ENCODE data around the gene NUDT22.

Gene NUDT22

DNA sequence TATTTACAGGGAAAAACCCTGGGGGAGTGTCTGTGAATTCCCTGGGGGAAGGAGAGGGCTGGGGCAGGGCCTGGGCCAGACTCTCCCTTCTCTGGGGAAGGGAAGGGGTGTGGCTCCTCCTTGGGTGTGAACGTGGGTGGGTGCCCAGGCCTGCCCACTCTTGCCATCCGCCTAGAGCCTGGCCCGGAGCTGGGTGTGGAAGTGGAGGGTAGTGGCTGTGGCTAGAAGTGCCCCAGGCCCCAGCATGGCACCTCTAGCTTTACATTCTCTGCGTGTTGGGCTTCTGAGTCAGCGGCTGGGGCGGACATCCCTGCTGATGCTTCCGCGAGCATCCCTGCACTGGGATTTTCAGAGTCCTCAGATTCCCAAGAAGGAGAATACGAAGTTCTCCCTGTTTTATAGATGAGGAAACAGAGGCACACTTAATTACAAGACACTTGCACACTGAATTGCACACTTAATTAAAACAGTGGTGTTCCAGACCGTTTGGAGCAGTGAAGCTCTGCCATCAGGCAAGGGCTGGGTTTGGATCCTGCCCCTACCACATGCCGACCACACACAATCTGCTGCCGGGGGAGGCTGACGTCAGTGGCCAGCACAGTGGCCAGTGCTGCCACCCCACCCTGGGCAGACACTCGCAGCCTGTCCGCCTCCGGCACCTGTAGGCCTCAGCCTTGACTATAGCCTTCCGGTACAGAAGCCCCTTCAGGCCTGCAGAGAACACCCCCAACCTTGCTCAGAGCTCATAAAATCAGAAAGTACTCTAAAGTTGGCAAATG lies 50.8 kb downstream of the NUDT22 start:
- no peak overlapping the region for H3K27ac ChIP-seq
- no peak overlapping the region for H3K4me3 ChIP-seq
- DNase-seq, result no peak
- TF ChIP-seq, protein P1, sequence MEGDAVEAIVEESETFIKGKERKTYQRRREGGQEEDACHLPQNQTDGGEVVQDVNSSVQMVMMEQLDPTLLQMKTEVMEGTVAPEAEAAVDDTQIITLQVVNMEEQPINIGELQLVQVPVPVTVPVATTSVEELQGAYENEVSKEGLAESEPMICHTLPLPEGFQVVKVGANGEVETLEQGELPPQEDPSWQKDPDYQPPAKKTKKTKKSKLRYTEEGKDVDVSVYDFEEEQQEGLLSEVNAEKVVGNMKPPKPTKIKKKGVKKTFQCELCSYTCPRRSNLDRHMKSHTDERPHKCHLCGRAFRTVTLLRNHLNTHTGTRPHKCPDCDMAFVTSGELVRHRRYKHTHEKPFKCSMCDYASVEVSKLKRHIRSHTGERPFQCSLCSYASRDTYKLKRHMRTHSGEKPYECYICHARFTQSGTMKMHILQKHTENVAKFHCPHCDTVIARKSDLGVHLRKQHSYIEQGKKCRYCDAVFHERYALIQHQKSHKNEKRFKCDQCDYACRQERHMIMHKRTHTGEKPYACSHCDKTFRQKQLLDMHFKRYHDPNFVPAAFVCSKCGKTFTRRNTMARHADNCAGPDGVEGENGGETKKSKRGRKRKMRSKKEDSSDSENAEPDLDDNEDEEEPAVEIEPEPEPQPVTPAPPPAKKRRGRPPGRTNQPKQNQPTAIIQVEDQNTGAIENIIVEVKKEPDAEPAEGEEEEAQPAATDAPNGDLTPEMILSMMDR (IDR thresholded peaks at IDR 0.05), result no peak
- peaks cover 0 to 10% (median 8%) of the 10 kb centered on the region in 4 donors for H3K4me1 ChIP-seq
- peaks cover 20 to 60% (median 29%) of the 10 kb centered on the region in 3 donors for H3K36me3 ChIP-seq
- intact Hi-C loops (cut with DNase I; ENCODE audit: low total_unique reads), result no loop called here
- H3K9me3 ChIP-seq, result no peaks in the 10 kb centered on the region
- H3K27me3 ChIP-seq, result no peaks in the 10 kb centered on the region

DNA sequence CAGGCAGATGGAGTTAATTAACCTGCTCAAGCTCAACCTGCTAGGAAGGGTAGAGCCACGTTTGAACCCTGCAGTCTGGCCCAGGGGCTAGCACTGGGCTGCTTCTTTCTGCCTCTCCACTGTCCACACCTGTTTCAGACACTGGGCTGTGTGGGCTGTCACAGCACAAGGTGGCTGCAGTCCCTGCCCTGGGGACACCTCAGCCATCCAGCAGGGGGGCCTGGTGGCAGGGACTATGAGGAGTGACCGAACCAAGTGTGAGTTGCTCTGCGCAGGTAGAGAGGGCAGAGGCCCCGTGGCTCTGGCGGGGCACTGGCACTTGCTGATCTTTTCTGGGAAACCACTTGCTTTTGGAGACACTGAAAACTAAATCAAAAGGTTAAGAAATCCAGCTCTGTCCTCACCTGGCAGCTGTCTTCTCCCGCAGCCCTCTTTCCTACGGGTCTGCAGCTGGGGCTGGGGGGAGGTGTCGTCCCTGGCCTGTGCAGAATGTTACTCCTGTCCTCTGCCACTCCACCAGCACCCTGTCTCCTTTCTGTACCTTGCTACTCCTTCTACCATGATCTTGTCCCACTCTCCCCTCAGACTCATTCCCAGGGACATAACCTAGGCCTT lies 52.6 kb downstream of the NUDT22 start:
- no peaks in the 10 kb centered on the region for H3K9me3 ChIP-seq
- H3K36me3 ChIP-seq, result peaks cover 20 to 67% (median 35%) of the 10 kb centered on the region in 3 donors
- TF ChIP-seq, protein P1 (IDR thresholded peaks at IDR 0.05), result no peak
- peaks cover 0 to 16% (median 11%) of the 10 kb centered on the region in 4 donors for H3K4me1 ChIP-seq
- H3K27ac ChIP-seq, result no peak overlapping the region
- intact Hi-C loops (cut with DNase I; ENCODE audit: low total_unique reads), result no loop called here
- DNase-seq, result no peak
- no peak overlapping the region for H3K4me3 ChIP-seq
- H3K27me3 ChIP-seq, result no peaks in the 10 kb centered on the region

Data from tibial artery (tissue), 4 donors.